ENCODE measurements around the gene SPARC.

Gene SPARC

GRCh38 chr5:151659001-151659754, 27.5 kb downstream of the SPARC start:
- H3K36me3 ChIP-seq = no peaks in the 10 kb centered on the region

GRCh38 chr5:151657114-151657513, 29.6 kb downstream of the SPARC start:
- Histone ChIP-seq H3K4me1 (ENCODE audit: control insufficient read depth in 1 of 2, insufficient read depth in 1 of 2, low read depth in 1 of 2, low read length in 1 of 2) (no peaks in the 10 kb centered on the region), H3K9me3 (no peaks in the 10 kb centered on the region), H3K36me3 (no peaks in the 10 kb centered on the region), H3K27me3 (no peaks in the 10 kb centered on the region), H3K27ac (no peak overlapping the region), H3K4me3 (ENCODE audit: low read depth in 1 of 2, low read length in 1 of 2) (no peak overlapping the region)
- no peak for TF ChIP-seq CTCF (IDR thresholded peaks at IDR 0.05)

More at GRCh38 chr5:151659001-151659754, 27.5 kb downstream of the SPARC start:
- TF ChIP-seq CTCF (IDR thresholded peaks at IDR 0.05) = peak; percentile 79
- H3K27ac ChIP-seq = no peak overlapping the region
- no peaks in the 10 kb centered on the region for H3K27me3 ChIP-seq
- no peaks in the 10 kb centered on the region for H3K9me3 ChIP-seq
- H3K4me3 ChIP-seq (ENCODE audit: low read depth in 1 of 2, low read length in 1 of 2) = no peak overlapping the region
- peaks cover 12 to 14% of the 10 kb centered on the region in 2 experiments for H3K4me1 ChIP-seq (ENCODE audit: control insufficient read depth in 1 of 2, insufficient read depth in 1 of 2, low read depth in 1 of 2, low read length in 1 of 2)

GRCh38 chr5:151656311-151656710, 30.4 kb downstream of the SPARC start:
- no peaks in the 10 kb centered on the region for H3K27me3 ChIP-seq
- H3K4me3 ChIP-seq (ENCODE audit: low read depth in 1 of 2, low read length in 1 of 2) = no peak overlapping the region
- no peak overlapping the region for H3K27ac ChIP-seq
- no peaks in the 10 kb centered on the region for H3K9me3 ChIP-seq
- H3K4me1 ChIP-seq (ENCODE audit: control insufficient read depth in 1 of 2, insufficient read depth in 1 of 2, low read depth in 1 of 2, low read length in 1 of 2) = no peaks in the 10 kb centered on the region
- TF ChIP-seq CTCF (IDR thresholded peaks at IDR 0.05) = no peak
- H3K36me3 ChIP-seq = no peaks in the 10 kb centered on the region

- no peaks in the 10 kb centered on the region for H3K36me3 ChIP-seq
These were observed 34.6 kb downstream of the SPARC start for GRCh38 chr5:151651997-151652645.

GRCh38 chr5:151648988-151649387, 37.7 kb downstream of the SPARC start:
- no peaks in the 10 kb centered on the region for H3K4me1 ChIP-seq (ENCODE audit: control insufficient read depth in 1 of 2, insufficient read depth in 1 of 2, low read depth in 1 of 2, low read length in 1 of 2)
- H3K9me3 ChIP-seq = no peaks in the 10 kb centered on the region
- no peak overlapping the region for H3K4me3 ChIP-seq (ENCODE audit: low read depth in 1 of 2, low read length in 1 of 2)
- H3K36me3 ChIP-seq = no peaks in the 10 kb centered on the region
- TF ChIP-seq CTCF (IDR thresholded peaks at IDR 0.05) = no peak
- no peaks in the 10 kb centered on the region for H3K27me3 ChIP-seq
- no peak overlapping the region for H3K27ac ChIP-seq

More at GRCh38 chr5:151651997-151652645, 34.6 kb downstream of the SPARC start:
- peak; percentile 34 for TF ChIP-seq CTCF (IDR thresholded peaks at IDR 0.05)
- no peaks in the 10 kb centered on the region for H3K9me3 ChIP-seq
- H3K27me3 ChIP-seq = no peaks in the 10 kb centered on the region
- no peak overlapping the region for H3K4me3 ChIP-seq (ENCODE audit: low read depth in 1 of 2, low read length in 1 of 2)
- no peaks in the 10 kb centered on the region for H3K4me1 ChIP-seq (ENCODE audit: control insufficient read depth in 1 of 2, insufficient read depth in 1 of 2, low read depth in 1 of 2, low read length in 1 of 2)
- no peak overlapping the region for H3K27ac ChIP-seq
